HepG2 (cell line): ENCODE results near the gene VWA7. TPM values are rescaled to one million over a fixed set of nuclear protein-coding genes. Genes with fewer than 3 reads are reported as not detected.
A peak's percentile ranks its signal among the peaks of the same experiment; 100 is the strongest.

Experiments
- ATF5 ChIP-seq: sonication (generic); formaldehyde crosslinking; IDR thresholded peaks from 2 replicates; pipeline ENCODE4 v1.4.0; 2020; ENCODE audit warnings: mild to moderate bottlenecking, low read depth, missing genetic modification reagents
- KLF11 ChIP-seq: IDR thresholded peaks from 2 replicates; pipeline ENCODE4 v1.6.1; 2016; ENCODE audit warnings: missing compliant biosample characterization
- PAX8 ChIP-seq: sonication (generic); formaldehyde crosslinking; IDR thresholded peaks from 2 replicates; pipeline ENCODE4 v1.8.0; 2022; ENCODE audit warnings: mild to moderate bottlenecking, missing genetic modification reagents, borderline replicate concordance
- PITX1 ChIP-seq: sonication (generic); formaldehyde crosslinking; IDR thresholded peaks from 2 replicates; pipeline ENCODE4 v1.5.1; 2020; ENCODE audit warnings: mild to moderate bottlenecking, missing genetic modification reagents
- RBM39 ChIP-seq: fragments of 200-400 bp; formaldehyde crosslinking; IDR thresholded peaks from one replicate; pipeline ENCODE4 v1.6.1; 2018; ENCODE audit warnings: antibody characterized with exemption, mild to moderate bottlenecking, low read depth, low read length; ENCODE audit not compliant: poor library complexity, severe bottlenecking
- SOX6 ChIP-seq, 2 experiments: fragments of 450-650 bp in 1 of 2; sonication (generic) in 1 of 2; formaldehyde crosslinking in 1 of 2; IDR thresholded peaks; 2 replicates each; pipeline versions ENCODE4 v1.4.0 to v1.6.1; 2017 to 2020; ENCODE audit warnings: antibody characterized with exemption in 1 of 2, mild to moderate bottlenecking in 1 of 2, missing genetic modification reagents in 1 of 2
- TMF1 ChIP-seq: sonication (generic); formaldehyde crosslinking; IDR thresholded peaks from 2 replicates; pipeline ENCODE4 v1.8.1; 2022; ENCODE audit warnings: low read depth, missing genetic modification reagents
- ZFP36L2 ChIP-seq: sonication (generic); formaldehyde crosslinking; IDR thresholded peaks from 2 replicates; pipeline ENCODE4 v1.4.0; 2020; ENCODE audit warnings: missing genetic modification reagents
- ZFP62 ChIP-seq: sonication (generic); formaldehyde crosslinking; IDR thresholded peaks from 2 replicates; pipeline ENCODE4 v1.4.0; 2020; ENCODE audit warnings: missing genetic modification reagents
- ZNF672 ChIP-seq: sonication (generic); formaldehyde crosslinking; IDR thresholded peaks from 2 replicates; pipeline ENCODE4 v1.8.1; 2022; ENCODE audit warnings: missing genetic modification reagents
- ZNF720 ChIP-seq: sonication (generic); formaldehyde crosslinking; IDR thresholded peaks from 2 replicates; pipeline ENCODE4 v1.4.0; 2020; ENCODE audit warnings: missing genetic modification reagents
- ZNF737 ChIP-seq: sonication (generic); formaldehyde crosslinking; IDR thresholded peaks from 2 replicates; pipeline ENCODE4 v1.5.0; 2020; ENCODE audit warnings: missing genetic modification reagents, mild to moderate bottlenecking, borderline replicate concordance
- polyA plus RNA-seq, 8 experiments: library from polyadenylated mRNA; depleted of rRNA in 3 of 8; stranded (reverse) in 7 of 8; unstranded in 1 of 8; fragments of >200 nt; fragmentation: Illumina TruSeq in 4 of 8; extraction: Trizol in 4 of 8; gene quantifications; 2 replicates each; pipeline versions ENCODE4 v1.2.1 to v1.2.3, GENCODE V29; 2011 to 2016; ENCODE audit warnings: low read depth in 4 of 8, missing spikeins in 1 of 8, mixed read lengths in 1 of 8; ENCODE audit not compliant: insufficient read depth in 1 of 8
- total RNA-seq, 5 experiments: library from RNA; depleted of rRNA; stranded (reverse); fragments of >200 nt; fragmentation: Illumina TruSeq; extraction: Trizol; gene quantifications; 2 replicates each; pipeline ENCODE4 v1.2.3, GENCODE V29; 2016; ENCODE audit warnings: low read depth in 1 of 5
- TF ChIP-seq, protein P1 (sequence below), 2 experiments: fragments of 450-650 bp in 1 of 2; sonication (generic) in 1 of 2; formaldehyde crosslinking in 1 of 2; IDR thresholded peaks; 2 replicates each; pipeline versions ENCODE4 v1.6.1 to v1.8.0; 2016 to 2022; ENCODE audit warnings: antibody characterized with exemption in 1 of 2, mild to moderate bottlenecking in 1 of 2, missing genetic modification reagents in 1 of 2
- TF ChIP-seq, protein P2 (sequence below): sonication (generic); formaldehyde crosslinking; IDR thresholded peaks from 2 replicates; pipeline ENCODE4 v1.4.0; 2020; ENCODE audit warnings: mild to moderate bottlenecking, missing genetic modification reagents, borderline replicate concordance

Gene VWA7
- total and polyA plus RNA-seq, 2 of the 13 experiments (the other 11 are each of a cell fraction or from before 2014, with no cell fraction given): 0.86 to 3.3 TPM

DNA sequence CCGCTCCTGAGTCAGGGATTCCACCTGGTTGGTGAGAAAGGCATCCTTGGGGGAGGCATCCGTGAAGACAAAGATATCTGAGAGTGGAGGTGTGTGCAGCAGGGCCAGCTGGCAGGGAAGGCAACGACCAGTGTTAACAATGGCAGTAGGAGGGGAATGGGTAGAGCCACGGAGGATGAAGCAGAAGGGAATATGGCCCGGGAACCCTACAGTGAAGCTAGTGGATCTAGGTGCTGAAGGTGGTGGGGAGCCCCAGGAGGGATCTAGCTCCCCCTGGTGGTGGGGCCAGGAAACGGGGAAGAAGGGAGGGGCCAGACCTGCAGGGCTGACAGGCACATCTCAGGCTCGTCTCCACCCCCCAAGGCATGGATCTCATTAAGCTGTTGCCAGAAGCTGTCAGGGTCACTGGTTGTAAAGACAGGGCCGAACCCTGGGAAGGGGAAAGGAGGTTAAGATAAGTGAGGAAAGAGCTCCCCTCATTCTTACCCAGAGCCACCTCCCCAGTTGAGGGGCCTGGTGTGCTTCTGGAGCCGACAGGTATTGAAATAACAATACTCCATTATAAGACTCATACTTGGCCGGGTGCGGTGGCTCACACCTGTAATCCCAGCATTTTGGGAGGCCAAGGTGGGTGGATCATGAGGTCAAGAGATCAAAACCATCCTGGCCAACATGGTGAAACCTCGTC is 7.3 kb downstream of the VWA7 start (continued):
- TF ChIP-seq, protein P1, sequence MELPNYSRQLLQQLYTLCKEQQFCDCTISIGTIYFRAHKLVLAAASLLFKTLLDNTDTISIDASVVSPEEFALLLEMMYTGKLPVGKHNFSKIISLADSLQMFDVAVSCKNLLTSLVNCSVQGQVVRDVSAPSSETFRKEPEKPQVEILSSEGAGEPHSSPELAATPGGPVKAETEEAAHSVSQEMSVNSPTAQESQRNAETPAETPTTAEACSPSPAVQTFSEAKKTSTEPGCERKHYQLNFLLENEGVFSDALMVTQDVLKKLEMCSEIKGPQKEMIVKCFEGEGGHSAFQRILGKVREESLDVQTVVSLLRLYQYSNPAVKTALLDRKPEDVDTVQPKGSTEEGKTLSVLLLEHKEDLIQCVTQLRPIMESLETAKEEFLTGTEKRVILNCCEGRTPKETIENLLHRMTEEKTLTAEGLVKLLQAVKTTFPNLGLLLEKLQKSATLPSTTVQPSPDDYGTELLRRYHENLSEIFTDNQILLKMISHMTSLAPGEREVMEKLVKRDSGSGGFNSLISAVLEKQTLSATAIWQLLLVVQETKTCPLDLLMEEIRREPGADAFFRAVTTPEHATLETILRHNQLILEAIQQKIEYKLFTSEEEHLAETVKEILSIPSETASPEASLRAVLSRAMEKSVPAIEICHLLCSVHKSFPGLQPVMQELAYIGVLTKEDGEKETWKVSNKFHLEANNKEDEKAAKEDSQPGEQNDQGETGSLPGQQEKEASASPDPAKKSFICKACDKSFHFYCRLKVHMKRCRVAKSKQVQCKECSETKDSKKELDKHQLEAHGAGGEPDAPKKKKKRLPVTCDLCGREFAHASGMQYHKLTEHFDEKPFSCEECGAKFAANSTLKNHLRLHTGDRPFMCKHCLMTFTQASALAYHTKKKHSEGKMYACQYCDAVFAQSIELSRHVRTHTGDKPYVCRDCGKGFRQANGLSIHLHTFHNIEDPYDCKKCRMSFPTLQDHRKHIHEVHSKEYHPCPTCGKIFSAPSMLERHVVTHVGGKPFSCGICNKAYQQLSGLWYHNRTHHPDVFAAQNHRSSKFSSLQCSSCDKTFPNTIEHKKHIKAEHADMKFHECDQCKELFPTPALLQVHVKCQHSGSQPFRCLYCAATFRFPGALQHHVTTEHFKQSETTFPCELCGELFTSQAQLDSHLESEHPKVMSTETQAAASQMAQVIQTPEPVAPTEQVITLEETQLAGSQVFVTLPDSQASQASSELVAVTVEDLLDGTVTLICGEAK (IDR thresholded peaks at IDR 0.05): no peak
- TF ChIP-seq, protein P1 (CRISPR knock-in tag; IDR thresholded peaks at IDR 0.05): no peak
- TF ChIP-seq ZNF720 (CRISPR knock-in tag): no peak
- TF ChIP-seq ZFP36L2 (CRISPR knock-in tag): no peak
- TF ChIP-seq RBM39: no peak
- 0 out of 2 replicates have a peak, but pooled peaks have one; percentile 29 for TF ChIP-seq PITX1 (CRISPR knock-in tag)
- no peak for TF ChIP-seq TMF1 (CRISPR knock-in tag)
- no peak for TF ChIP-seq ZNF672 (CRISPR knock-in tag)
- TF ChIP-seq ZNF737 (CRISPR knock-in tag): no peak
- TF ChIP-seq SOX6 (IDR thresholded peaks at IDR 0.05): no peak
- TF ChIP-seq SOX6 (CRISPR knock-in tag; IDR thresholded peaks at IDR 0.05): peak; percentile 45; the same call in 1 of the 2 replicates
- no peak; the same call in 1 of the 2 replicates for TF ChIP-seq KLF11 (CRISPR knock-in tag)
- no peak for TF ChIP-seq ATF5
- no peak for TF ChIP-seq ZFP62 (CRISPR knock-in tag)
- TF ChIP-seq, protein P2, sequence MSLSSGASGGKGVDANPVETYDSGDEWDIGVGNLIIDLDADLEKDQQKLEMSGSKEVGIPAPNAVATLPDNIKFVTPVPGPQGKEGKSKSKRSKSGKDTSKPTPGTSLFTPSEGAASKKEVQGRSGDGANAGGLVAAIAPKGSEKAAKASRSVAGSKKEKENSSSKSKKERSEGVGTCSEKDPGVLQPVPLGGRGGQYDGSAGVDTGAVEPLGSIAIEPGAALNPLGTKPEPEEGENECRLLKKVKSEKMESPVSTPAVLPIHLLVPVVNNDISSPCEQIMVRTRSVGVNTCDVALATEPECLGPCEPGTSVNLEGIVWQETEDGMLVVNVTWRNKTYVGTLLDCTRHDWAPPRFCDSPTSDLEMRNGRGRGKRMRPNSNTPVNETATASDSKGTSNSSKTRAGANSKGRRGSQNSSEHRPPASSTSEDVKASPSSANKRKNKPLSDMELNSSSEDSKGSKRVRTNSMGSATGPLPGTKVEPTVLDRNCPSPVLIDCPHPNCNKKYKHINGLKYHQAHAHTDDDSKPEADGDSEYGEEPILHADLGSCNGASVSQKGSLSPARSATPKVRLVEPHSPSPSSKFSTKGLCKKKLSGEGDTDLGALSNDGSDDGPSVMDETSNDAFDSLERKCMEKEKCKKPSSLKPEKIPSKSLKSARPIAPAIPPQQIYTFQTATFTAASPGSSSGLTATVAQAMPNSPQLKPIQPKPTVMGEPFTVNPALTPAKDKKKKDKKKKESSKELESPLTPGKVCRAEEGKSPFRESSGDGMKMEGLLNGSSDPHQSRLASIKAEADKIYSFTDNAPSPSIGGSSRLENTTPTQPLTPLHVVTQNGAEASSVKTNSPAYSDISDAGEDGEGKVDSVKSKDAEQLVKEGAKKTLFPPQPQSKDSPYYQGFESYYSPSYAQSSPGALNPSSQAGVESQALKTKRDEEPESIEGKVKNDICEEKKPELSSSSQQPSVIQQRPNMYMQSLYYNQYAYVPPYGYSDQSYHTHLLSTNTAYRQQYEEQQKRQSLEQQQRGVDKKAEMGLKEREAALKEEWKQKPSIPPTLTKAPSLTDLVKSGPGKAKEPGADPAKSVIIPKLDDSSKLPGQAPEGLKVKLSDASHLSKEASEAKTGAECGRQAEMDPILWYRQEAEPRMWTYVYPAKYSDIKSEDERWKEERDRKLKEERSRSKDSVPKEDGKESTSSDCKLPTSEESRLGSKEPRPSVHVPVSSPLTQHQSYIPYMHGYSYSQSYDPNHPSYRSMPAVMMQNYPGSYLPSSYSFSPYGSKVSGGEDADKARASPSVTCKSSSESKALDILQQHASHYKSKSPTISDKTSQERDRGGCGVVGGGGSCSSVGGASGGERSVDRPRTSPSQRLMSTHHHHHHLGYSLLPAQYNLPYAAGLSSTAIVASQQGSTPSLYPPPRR (CRISPR knock-in tag): no peak
- TF ChIP-seq PAX8 (CRISPR knock-in tag): no peak
